Measurements from ENCODE around the gene PTPRN2.

Gene PTPRN2

DNA sequence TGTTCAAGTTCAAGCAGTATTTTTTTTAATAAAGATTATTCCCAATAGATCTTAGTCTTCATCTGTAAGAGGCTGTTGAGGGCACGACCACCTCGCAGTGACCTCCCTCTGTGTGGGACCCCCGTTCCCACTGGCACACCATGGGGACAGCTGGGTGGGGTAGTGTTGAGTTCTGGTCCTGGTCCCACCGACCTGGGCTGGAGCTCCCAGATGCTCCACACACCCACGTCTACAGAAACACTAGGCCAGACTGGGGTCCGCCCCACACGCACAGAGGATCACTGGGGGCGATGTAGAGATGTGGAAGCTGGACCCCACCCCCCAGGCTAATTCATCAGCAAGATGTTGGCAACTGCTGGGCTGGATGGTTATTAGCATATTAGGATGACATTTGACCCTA, 623.6 kb downstream of the PTPRN2 start:
- no peak overlapping the region for H3K4me3 ChIP-seq (ENCODE audit: low read depth, low read length)
- H3K9ac ChIP-seq = no peak overlapping the region
- TF ChIP-seq, protein P1, sequence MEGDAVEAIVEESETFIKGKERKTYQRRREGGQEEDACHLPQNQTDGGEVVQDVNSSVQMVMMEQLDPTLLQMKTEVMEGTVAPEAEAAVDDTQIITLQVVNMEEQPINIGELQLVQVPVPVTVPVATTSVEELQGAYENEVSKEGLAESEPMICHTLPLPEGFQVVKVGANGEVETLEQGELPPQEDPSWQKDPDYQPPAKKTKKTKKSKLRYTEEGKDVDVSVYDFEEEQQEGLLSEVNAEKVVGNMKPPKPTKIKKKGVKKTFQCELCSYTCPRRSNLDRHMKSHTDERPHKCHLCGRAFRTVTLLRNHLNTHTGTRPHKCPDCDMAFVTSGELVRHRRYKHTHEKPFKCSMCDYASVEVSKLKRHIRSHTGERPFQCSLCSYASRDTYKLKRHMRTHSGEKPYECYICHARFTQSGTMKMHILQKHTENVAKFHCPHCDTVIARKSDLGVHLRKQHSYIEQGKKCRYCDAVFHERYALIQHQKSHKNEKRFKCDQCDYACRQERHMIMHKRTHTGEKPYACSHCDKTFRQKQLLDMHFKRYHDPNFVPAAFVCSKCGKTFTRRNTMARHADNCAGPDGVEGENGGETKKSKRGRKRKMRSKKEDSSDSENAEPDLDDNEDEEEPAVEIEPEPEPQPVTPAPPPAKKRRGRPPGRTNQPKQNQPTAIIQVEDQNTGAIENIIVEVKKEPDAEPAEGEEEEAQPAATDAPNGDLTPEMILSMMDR (IDR thresholded peaks at IDR 0.05) = no peak
- H3K36me3 ChIP-seq (ENCODE audit: control insufficient read depth, insufficient read depth, low read length) = no peaks in the 10 kb centered on the region
- no peak overlapping the region for H3K4me2 ChIP-seq (ENCODE audit: low read length)
- no peaks in the 10 kb centered on the region for H3K9me3 ChIP-seq (ENCODE audit: control insufficient read depth, low read length)
- H3K27me3 ChIP-seq (ENCODE audit: control insufficient read depth, insufficient read depth, low read length) = no peaks in the 10 kb centered on the region
- no peak overlapping the region for H2AFZ ChIP-seq
- H3K79me2 ChIP-seq = no peaks in the 10 kb centered on the region
- H3K4me1 ChIP-seq = no peaks in the 10 kb centered on the region
- H3K27ac ChIP-seq = no peak overlapping the region

DNA sequence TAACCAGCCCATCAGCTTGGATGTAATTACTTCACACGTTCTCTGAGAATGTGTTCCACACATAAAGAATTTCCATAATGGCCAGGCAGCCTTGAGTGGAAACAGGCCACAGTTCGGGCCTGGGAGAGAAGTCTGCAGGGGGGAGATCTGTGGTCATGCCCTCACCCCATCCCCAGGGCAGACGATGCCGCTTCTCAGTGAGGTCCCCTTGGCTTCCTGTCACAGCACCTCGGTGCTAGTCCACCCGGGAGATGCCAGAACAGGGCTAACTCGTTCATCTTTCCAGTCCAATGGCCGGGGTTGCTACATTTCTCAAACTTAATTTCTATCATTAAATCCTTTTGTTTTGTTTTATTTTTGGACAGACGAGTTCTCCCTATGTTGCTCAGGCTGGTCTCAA, 624.1 kb downstream of the PTPRN2 start:
- Histone ChIP-seq H3K4me2 (ENCODE audit: low read length) (no peak overlapping the region), H3K4me3 (ENCODE audit: low read depth, low read length) (no peak overlapping the region), H2AFZ (no peak overlapping the region), H3K79me2 (no peaks in the 10 kb centered on the region), H3K9ac (no peak overlapping the region), H3K36me3 (ENCODE audit: control insufficient read depth, insufficient read depth, low read length) (no peaks in the 10 kb centered on the region), H3K4me1 (no peaks in the 10 kb centered on the region), H3K27me3 (ENCODE audit: control insufficient read depth, insufficient read depth, low read length) (no peaks in the 10 kb centered on the region), H3K9me3 (ENCODE audit: control insufficient read depth, low read length) (no peaks in the 10 kb centered on the region), H3K27ac (no peak overlapping the region)
- TF ChIP-seq, protein P1 (IDR thresholded peaks at IDR 0.05) = no peak

DNA sequence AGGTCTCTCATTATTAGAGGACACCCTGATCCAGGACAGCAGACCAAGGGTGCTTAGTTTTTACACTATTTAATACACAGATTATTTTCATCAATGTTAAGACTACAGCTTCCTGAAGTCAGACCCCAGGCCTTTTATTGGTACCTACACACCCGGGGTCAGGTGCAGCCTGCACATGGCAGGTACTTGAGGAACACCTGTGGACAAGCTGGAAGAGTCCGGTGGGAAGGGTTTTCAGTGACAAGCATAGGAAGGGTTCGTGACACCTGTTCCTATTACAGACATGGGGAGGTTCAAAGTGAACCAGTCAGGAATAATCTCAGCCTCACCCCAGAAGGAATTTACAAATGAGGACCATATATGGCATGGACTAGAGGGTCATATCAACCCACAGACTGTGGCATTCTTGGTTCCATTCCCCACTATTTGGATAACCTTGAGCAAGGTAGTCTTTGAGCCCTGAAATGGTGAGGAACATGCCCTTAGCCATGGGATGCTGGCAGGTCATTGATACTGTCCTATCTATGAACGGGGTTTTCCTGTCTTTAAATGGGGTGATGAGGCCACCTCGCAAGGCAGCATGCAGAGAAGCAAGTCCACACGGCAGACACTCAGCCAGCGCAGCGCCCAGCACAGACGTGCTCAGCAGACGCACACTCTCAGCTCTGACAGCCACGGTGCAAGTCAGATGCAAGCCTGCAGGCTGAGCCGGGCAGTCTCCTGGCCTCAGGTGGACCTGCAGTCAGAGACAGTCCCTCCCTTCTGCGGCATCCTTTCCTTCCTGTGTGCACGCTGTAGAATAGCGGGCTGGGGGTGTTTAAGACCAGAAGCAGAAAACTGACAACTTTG, 624.9 kb downstream of the PTPRN2 start:
- Histone ChIP-seq H2AFZ (no peak overlapping the region), H3K27me3 (ENCODE audit: control insufficient read depth, insufficient read depth, low read length) (no peaks in the 10 kb centered on the region), H3K79me2 (no peaks in the 10 kb centered on the region), H3K4me3 (ENCODE audit: low read depth, low read length) (no peak overlapping the region), H3K4me1 (no peaks in the 10 kb centered on the region), H3K9me3 (ENCODE audit: control insufficient read depth, low read length) (no peaks in the 10 kb centered on the region), H3K9ac (no peak overlapping the region), H3K36me3 (ENCODE audit: control insufficient read depth, insufficient read depth, low read length) (no peaks in the 10 kb centered on the region), H3K27ac (no peak overlapping the region), H3K4me2 (ENCODE audit: low read length) (no peak overlapping the region)
- TF ChIP-seq, protein P1 (IDR thresholded peaks at IDR 0.05) = no peak

DNA sequence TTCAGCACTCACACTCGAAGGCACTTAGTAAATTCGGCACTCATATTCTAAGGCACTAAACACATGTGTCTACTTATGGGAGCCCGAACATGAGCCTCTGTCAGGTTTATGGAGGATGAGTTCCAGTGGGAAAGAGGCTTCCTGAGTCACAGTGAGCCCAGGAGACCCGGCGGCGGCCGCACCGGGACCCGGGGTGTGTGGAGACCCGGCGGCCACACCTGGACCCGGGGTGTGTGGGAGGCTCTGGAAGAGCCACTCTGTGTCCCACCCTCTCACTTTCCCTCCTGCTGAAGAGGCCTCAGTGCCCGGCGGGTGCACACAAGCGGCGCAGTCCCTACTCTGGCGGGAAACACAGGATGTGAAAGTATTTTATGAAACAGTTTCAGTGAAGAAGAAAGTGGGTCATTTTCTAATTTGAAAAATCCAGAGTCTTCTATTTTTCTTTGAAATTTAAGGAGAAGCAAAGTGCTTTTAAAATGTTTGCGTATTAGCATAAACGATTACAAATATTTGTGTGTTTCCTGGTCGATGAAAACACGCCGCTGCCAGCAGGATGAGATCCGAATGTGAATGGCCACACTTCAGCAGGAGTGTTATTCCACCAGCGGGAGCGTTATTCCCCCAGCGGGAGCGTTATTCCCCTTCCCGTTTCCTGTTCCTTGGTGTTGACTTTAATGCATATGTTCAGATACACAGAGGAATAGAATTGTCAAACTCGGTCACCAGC, 625.7 kb downstream of the PTPRN2 start:
- no peak overlapping the region for H3K9ac ChIP-seq
- no peak overlapping the region for H3K4me2 ChIP-seq (ENCODE audit: low read length)
- no peaks in the 10 kb centered on the region for H3K36me3 ChIP-seq (ENCODE audit: control insufficient read depth, insufficient read depth, low read length)
- no peaks in the 10 kb centered on the region for H3K4me1 ChIP-seq
- no peaks in the 10 kb centered on the region for H3K79me2 ChIP-seq
- no peak overlapping the region for H3K27ac ChIP-seq
- no peak overlapping the region for H2AFZ ChIP-seq
- TF ChIP-seq, protein P1 (IDR thresholded peaks at IDR 0.05) = no peak
- no peaks in the 10 kb centered on the region for H3K27me3 ChIP-seq (ENCODE audit: control insufficient read depth, insufficient read depth, low read length)
- H3K9me3 ChIP-seq (ENCODE audit: control insufficient read depth, low read length) = no peaks in the 10 kb centered on the region
- no peak overlapping the region for H3K4me3 ChIP-seq (ENCODE audit: low read depth, low read length)

Data from parathyroid adenoma (tissue), 2 donors.